ENCODE measurements around the gene GPC2. TPM values are rescaled to one million over a fixed set of nuclear protein-coding genes. Genes with fewer than 3 reads are reported as not detected.
A peak's percentile ranks its signal among the peaks of the same experiment; 100 is the strongest.

The GPC2 gene
- total and polyA plus RNA-seq, 2 donors (not counting 3 experiments of a cell fraction or from before 2014, with no cell fraction given) = 9.2 to 17.5 TPM

- no TSS peak for BruUV-seq (replicated peaks)
- Histone ChIP-seq H3K9me3 (replicated peaks; ENCODE audit: control insufficient read depth, insufficient read depth, low read length) (no peaks in the 10 kb centered on the region), H4K20me1 (replicated peaks; ENCODE audit: control insufficient read depth, extremely low read depth, insufficient read depth, low read length) (no peaks in the 10 kb centered on the region), H3K4me2 (ENCODE audit: insufficient read depth, low read length) (peak overlapping the region; percentile 72), H3K4me1 (ENCODE audit: control insufficient read depth, extremely low read depth, insufficient read depth, low read length) (peaks cover 11% of the 10 kb centered on the region), H3K79me2 (ENCODE audit: control insufficient read depth, insufficient read depth, low read length) (no peaks in the 10 kb centered on the region), H3K9me1 (replicated peaks; ENCODE audit: control insufficient read depth, extremely low read depth, insufficient read depth, low read length) (no peaks in the 10 kb centered on the region), H3K9ac (replicated peaks; ENCODE audit: extremely low read depth, insufficient read depth, low read length) (peak overlapping the region; percentile 99), H3K27me3 (ENCODE audit: control insufficient read depth in 2 of 2, insufficient read depth in 2 of 2, low read length in 2 of 2) (no peaks in the 10 kb centered on the region), H3K36me3 (ENCODE audit: control insufficient read depth in 2 of 2, extremely low read depth in 1 of 2, insufficient read depth in 2 of 2, low read length in 2 of 2) (peaks cover 0 to 2% of the 10 kb centered on the region in 2 experiments), H2AFZ (ENCODE audit: low read depth, low read length) (peak overlapping the region; percentile 77), H3K4me3 (replicated peaks in 1 of 3; ENCODE audit: insufficient read depth in 1 of 3, low read depth in 1 of 3, low read length in 3 of 3) (peak overlapping the region; percentile 86 to 96 (median 93)), H3K27ac (ENCODE audit: insufficient read depth, low read depth, low read length) (no peak overlapping the region)
- intact Hi-C loops (cut with micrococcal nuclease) (loop anchor here (2.0 to 5.0 kb wide), 2 partner anchors 41 to 136 kb away; no protein-coding TSS in a partner anchor), dilution Hi-C loops (cut with MboI; ENCODE audit: extremely low pct_ligation_motif_present, low sequenced_read_pairs) (no loop called here)
- TF ChIP-seq POLR2AphosphoS5 (IDR thresholded peaks at IDR 0.05; ENCODE audit: insufficient read depth, low read depth, low read length) (no peak), CTCF (IDR thresholded peaks at IDR 0.05; ENCODE audit: extremely low read depth in 1 of 2, insufficient read depth in 1 of 2, low read depth in 1 of 2, low read length in 2 of 2) (peak in 1 of 2 donors; percentile 1), EZH2 (IDR thresholded peaks at IDR 0.05; ENCODE audit: borderline replicate concordance, low read depth, low read length, severe bottlenecking) (no peak), POLR2A (IDR thresholded peaks at IDR 0.05; ENCODE audit: low read depth, low read length) (no peak)
- FAIRE-seq (no peak), DNase-seq (ENCODE audit: low read depth, low spot score) (no peak)
- POLR2A ChIA-PET = interaction anchor here (0.9 to 1.0 kb wide), 2 partner anchors 27 to 113 kb away, joined by 3 to 4 read pairs; partner anchors contain the start of genes AP4M1, MCM7 and ZKSCAN1
- CTCF ChIA-PET = interaction anchor here (0.9 to 2.8 kb wide), 7 partner anchors 14 to 280 kb away, joined by 3 to 13 read pairs (median 4); partner anchors contain the start of genes AP4M1 and MCM7
Measured at GRCh38 chr7:100127866-100128636, 49.1 kb downstream of the GPC2 start.
